ENCODE measurements around the gene MMP17.

DNA sequence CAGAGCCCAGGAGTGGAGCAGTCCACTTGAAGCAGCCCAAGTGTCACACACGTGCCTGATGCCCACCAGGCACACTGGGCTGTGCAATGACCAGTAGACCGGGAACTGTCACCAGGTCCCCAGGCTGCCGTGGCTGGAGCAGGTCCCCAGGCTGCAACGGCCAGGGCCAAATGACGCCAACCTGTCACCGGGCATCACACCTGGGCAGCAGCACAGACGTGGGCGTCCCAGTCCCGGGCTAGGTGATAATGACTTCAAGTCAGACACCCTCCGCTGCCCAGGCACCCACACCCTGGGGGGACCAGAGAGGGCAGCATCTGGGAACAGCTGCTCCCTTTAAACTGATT, 30.6 kb upstream of the MMP17 start:
- TF ChIP-seq, protein P1, sequence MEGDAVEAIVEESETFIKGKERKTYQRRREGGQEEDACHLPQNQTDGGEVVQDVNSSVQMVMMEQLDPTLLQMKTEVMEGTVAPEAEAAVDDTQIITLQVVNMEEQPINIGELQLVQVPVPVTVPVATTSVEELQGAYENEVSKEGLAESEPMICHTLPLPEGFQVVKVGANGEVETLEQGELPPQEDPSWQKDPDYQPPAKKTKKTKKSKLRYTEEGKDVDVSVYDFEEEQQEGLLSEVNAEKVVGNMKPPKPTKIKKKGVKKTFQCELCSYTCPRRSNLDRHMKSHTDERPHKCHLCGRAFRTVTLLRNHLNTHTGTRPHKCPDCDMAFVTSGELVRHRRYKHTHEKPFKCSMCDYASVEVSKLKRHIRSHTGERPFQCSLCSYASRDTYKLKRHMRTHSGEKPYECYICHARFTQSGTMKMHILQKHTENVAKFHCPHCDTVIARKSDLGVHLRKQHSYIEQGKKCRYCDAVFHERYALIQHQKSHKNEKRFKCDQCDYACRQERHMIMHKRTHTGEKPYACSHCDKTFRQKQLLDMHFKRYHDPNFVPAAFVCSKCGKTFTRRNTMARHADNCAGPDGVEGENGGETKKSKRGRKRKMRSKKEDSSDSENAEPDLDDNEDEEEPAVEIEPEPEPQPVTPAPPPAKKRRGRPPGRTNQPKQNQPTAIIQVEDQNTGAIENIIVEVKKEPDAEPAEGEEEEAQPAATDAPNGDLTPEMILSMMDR (tag by site-specific recombination; IDR thresholded peaks at IDR 0.05): no peak
- no peak for TF ChIP-seq SCRT2 (tag by site-specific recombination; IDR thresholded peaks at IDR 0.05)
- TF ChIP-seq ZNF596 (tag by site-specific recombination; IDR thresholded peaks at IDR 0.05): no peak
- no peak for TF ChIP-seq ZNF112 (tag by site-specific recombination; IDR thresholded peaks at IDR 0.05)
- TF ChIP-seq, protein P2, sequence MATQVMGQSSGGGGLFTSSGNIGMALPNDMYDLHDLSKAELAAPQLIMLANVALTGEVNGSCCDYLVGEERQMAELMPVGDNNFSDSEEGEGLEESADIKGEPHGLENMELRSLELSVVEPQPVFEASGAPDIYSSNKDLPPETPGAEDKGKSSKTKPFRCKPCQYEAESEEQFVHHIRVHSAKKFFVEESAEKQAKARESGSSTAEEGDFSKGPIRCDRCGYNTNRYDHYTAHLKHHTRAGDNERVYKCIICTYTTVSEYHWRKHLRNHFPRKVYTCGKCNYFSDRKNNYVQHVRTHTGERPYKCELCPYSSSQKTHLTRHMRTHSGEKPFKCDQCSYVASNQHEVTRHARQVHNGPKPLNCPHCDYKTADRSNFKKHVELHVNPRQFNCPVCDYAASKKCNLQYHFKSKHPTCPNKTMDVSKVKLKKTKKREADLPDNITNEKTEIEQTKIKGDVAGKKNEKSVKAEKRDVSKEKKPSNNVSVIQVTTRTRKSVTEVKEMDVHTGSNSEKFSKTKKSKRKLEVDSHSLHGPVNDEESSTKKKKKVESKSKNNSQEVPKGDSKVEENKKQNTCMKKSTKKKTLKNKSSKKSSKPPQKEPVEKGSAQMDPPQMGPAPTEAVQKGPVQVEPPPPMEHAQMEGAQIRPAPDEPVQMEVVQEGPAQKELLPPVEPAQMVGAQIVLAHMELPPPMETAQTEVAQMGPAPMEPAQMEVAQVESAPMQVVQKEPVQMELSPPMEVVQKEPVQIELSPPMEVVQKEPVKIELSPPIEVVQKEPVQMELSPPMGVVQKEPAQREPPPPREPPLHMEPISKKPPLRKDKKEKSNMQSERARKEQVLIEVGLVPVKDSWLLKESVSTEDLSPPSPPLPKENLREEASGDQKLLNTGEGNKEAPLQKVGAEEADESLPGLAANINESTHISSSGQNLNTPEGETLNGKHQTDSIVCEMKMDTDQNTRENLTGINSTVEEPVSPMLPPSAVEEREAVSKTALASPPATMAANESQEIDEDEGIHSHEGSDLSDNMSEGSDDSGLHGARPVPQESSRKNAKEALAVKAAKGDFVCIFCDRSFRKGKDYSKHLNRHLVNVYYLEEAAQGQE (tag by site-specific recombination; IDR thresholded peaks at IDR 0.05): no peak
